Activated naive CD4-positive, alpha-beta T cell treated with anti-CD3 and anti-CD28 coated beads for 36 hours (primary cell): ENCODE results near the gene SELENOM. TPM values are rescaled to one million over a fixed set of nuclear protein-coding genes. Genes with fewer than 3 reads are reported as not detected.

Experiments used
- CTCF ChIA-PET: fragments of 350-600 bp; sonication (Branson Sonifier 250); formaldehyde crosslinking; loops from one replicate; lab custom pipeline; 2021; ENCODE audit warnings: antibody characterized with exemption; lab: Charles Lee
- DNase-seq: peaks from one replicate; pipeline ENCODE4 v3.0.0-alpha.2; 2020
- H3K27ac Mint-ChIP-seq: one replicate; pipeline ENCODE4 v1.8.0; 2021; ENCODE audit warnings: mild to moderate bottlenecking, mixed read lengths
- H3K27me3 Mint-ChIP-seq: one replicate; pipeline ENCODE4 v1.8.0; 2021; ENCODE audit warnings: low read depth, mixed read lengths
- H3K36me3 Mint-ChIP-seq: one replicate; pipeline ENCODE4 v1.8.0; 2021; ENCODE audit warnings: low read depth, mixed read lengths
- H3K4me1 Mint-ChIP-seq: one replicate; pipeline ENCODE4 v1.8.0; 2021; ENCODE audit warnings: low read depth, mixed read lengths
- H3K4me3 Mint-ChIP-seq: one replicate; pipeline ENCODE4 v1.8.0; 2021; ENCODE audit warnings: mild to moderate bottlenecking, moderate library complexity, mixed read lengths
- H3K9me3 Mint-ChIP-seq: one replicate; pipeline ENCODE4 v1.8.0; 2021; ENCODE audit warnings: mixed read lengths
- intact Hi-C: fragments of 100-400 bp; cut with micrococcal nuclease; formaldehyde crosslinking; loops from one replicate; pipeline ENCODE4 v1.15.1; 2023
- total RNA-seq, 2 experiments: library from RNA; stranded (reverse); gene quantifications; one replicate each; pipeline ENCODE4 v1.2.3, GENCODE V29; 2021

The SELENOM gene
- 10 to 100 TPM in 1 of 2 experiments, 1 to 10 TPM in 1; 9.3 to 11.0 TPM for total RNA-seq

DNA sequence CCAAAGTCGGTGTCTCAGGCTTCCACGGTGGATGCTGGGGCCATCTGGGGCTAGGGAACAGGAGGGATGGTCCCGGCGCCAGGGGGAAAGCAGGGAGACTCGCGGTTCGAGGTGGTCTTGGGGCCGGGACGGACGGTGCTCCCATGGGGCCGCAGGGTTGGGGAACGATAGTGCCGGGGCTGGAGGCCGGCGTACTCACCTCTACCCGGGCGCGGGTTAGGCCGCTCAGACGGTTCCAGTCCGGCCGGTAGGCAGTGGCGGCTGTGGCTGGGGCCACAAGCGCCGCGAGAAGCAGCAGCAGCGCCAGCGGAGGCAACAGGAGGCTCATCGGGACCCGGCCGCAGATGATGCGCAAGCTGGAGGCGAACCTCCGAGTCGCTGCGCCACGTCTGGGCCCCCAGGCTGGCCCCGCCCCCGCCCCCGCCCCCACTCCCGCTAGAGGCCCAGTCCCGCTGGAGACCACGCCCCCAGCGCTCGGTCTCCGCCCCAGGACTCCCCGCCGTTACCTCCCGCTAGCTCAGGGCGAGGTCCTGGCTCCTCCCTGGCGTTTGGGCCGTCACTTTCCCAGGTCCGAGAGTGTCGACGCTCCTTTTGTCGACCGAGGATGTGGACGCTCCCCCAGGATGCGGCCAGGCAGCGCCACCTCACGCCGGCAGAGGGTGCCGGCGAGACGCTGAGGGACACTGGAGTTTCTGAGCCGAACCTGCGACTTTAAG is at the start of gene SELENOM:
TSS of gene SELENOM (minus strand) at position 391 of the 716 bp plus-strand sequence. CDS start at position 328, 63 bp downstream.
- DNase-seq, result peak; percentile 92
- CTCF ChIA-PET, result interaction anchor here (0.6 to 3.7 kb wide), 23 partner anchors 9 to 217 kb away, joined by 3 to 15 read pairs (median 4); partner anchors contain the start of genes LIMK2 and PLA2G3
- H3K4me3 Mint-ChIP-seq, result peak within 1 kb of the TSS; percentile 89
- peak within 1 kb of the TSS; percentile 76 for H3K27ac Mint-ChIP-seq
- H3K4me1 Mint-ChIP-seq, result peaks cover 19% of the 10 kb centered on the region
- no peaks in the 10 kb centered on the region for H3K27me3 Mint-ChIP-seq
- no peaks in the 10 kb centered on the region for H3K36me3 Mint-ChIP-seq
- H3K9me3 Mint-ChIP-seq, result no peaks in the 10 kb centered on the region
- intact Hi-C loops, result loop anchor here (1.0 to 5.0 kb wide), 5 partner anchors 40 to 525 kb away; partner anchors contain the start of gene LIMK2

GRCh38 chr22:31155422-31155821 is 48.1 kb upstream of the SELENOM start:
- DNase-seq, result no peak
- intact Hi-C loops, result no loop called here
- H3K4me1 Mint-ChIP-seq, result peaks cover 5% of the 10 kb centered on the region
- H3K27ac Mint-ChIP-seq, result no peak overlapping the region
- CTCF ChIA-PET, result no interaction called here
- peaks cover 2% of the 10 kb centered on the region for H3K27me3 Mint-ChIP-seq
- H3K36me3 Mint-ChIP-seq, result peaks cover 2% of the 10 kb centered on the region
- no peak overlapping the region for H3K4me3 Mint-ChIP-seq
- H3K9me3 Mint-ChIP-seq, result no peaks in the 10 kb centered on the region

DNA sequence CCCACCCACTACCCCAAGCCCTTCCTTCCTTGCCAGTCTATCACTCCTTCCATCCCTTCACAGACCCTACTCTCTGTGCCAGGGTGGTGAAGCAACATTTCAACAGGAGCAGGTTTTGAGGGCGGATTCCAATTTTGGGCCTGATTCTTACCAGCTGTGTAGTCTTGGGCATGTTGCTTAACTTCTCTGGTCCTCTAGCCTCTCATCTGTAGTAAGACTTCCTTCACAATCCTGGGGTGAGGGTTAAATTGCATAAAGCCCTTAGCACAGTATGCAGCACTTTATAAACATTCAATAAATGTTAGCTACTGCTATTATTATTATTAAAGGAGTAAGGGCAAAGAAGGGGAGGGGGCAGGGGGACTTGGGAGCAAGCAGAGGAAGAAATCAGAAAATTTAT is 47.6 kb upstream of the SELENOM start:
- Mint-ChIP-seq H3K4me1 (peaks cover 4% of the 10 kb centered on the region), H3K4me3 (no peak overlapping the region), H3K36me3 (peaks cover under 1% of the 10 kb centered on the region), H3K9me3 (no peaks in the 10 kb centered on the region), H3K27ac (no peak overlapping the region), H3K27me3 (peaks cover 3% of the 10 kb centered on the region)
- no peak for DNase-seq
- intact Hi-C loops, result no loop called here
- CTCF ChIA-PET, result no interaction called here

DNA sequence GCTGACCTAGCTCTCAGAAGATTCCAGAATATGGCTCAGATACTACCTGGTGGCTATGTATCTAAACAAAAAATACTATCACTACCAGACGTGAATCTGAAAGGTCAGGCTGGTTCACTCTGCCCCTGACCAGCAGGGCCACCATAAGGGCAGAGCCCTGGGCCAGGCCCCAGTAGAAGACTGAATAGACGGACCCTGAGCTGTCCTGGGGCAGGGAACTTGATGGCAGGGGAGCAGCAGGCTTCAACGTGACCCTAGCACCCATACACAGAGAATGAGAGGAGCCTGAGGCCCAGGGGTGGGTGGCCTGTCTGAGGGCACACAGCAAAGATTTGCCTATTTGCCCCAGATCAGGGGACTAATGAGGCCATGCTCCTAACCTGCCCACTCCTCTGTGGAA is 46.0 kb upstream of the SELENOM start:
- H3K9me3 Mint-ChIP-seq, result no peaks in the 10 kb centered on the region
- H3K4me1 Mint-ChIP-seq, result no peaks in the 10 kb centered on the region
- intact Hi-C loops, result no loop called here
- peaks cover 3% of the 10 kb centered on the region for H3K27me3 Mint-ChIP-seq
- no peak overlapping the region for H3K4me3 Mint-ChIP-seq
- H3K27ac Mint-ChIP-seq, result no peak overlapping the region
- DNase-seq, result no peak
- H3K36me3 Mint-ChIP-seq, result no peaks in the 10 kb centered on the region
- CTCF ChIA-PET, result interaction anchor here (0.7 kb wide), 1 partner anchor 16 kb away, joined by 4 read pairs; no protein-coding TSS in a partner anchor

- Mint-ChIP-seq H3K27me3 (peaks cover 3% of the 10 kb centered on the region), H3K4me1 (no peaks in the 10 kb centered on the region), H3K4me3 (no peak overlapping the region), H3K27ac (no peak overlapping the region), H3K36me3 (no peaks in the 10 kb centered on the region), H3K9me3 (peaks cover 2% of the 10 kb centered on the region)
- CTCF ChIA-PET, result no interaction called here
- DNase-seq, result no peak
- intact Hi-C loops, result no loop called here
Measured at GRCh38 chr22:31151872-31152271, 44.5 kb upstream of the SELENOM start.

DNA sequence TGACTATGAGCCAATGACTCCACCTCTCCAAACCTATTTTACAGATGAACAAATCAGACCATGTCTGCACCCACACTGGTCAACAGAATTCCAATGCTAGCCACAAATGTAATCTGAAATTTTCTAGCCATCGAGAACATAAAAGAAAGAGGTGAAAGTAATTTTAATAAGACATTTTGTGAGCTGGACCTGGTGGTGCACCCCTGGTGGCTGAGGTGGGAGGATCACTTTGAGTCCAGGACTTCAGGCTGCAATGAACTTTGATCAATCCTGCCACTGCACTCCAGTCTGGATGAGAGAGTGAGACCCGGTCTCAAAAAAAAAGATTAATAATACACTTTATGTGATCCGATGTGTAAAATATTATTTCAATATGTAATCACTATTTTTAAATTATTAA is 43.2 kb upstream of the SELENOM start:
- DNase-seq, result no peak
- intact Hi-C loops, result no loop called here
- H3K9me3 Mint-ChIP-seq, result peaks cover 2% of the 10 kb centered on the region
- H3K4me3 Mint-ChIP-seq, result no peak overlapping the region
- peaks cover 3% of the 10 kb centered on the region for H3K27me3 Mint-ChIP-seq
- H3K27ac Mint-ChIP-seq, result no peak overlapping the region
- CTCF ChIA-PET, result interaction anchor here (0.6 kb wide), 1 partner anchor 57 kb away, joined by 4 read pairs; no protein-coding TSS in a partner anchor
- H3K4me1 Mint-ChIP-seq, result no peaks in the 10 kb centered on the region
- H3K36me3 Mint-ChIP-seq, result no peaks in the 10 kb centered on the region

DNA sequence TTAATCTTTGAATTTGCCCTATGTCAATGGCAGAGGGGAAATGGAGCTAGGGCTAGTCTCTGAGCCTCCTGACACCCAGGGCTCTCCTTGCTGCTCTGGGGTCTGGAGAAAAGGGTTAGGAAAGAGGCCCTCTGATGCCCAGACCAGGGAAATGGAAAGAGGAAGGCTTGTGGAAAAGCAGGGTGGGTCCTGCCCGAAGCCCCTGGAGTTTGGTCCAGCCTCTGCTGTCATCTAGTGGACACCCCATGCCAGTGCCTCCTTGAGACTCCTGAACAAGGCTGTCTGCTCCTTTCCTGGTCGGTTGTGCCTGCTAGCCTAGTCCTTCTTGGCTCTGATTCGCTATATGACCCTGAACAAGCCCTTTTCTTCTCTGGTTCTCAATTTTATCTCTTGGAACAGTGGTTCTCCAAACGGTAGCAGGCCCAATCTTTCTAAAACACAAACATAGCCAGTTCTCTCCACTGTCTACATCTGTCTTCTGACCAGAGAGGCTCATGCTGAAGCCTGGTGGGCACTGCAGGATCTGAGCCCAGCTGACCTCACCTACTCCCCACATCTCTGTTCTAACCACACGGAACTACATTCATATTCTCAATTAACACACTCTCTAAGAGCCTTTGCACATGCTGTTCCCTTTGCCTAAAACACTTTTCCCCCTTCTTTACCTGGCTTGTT is 41.7 kb upstream of the SELENOM start:
- H3K4me3 Mint-ChIP-seq, result no peak overlapping the region
- peak; percentile 62 for DNase-seq
- peaks cover 3% of the 10 kb centered on the region for H3K27me3 Mint-ChIP-seq
- peaks cover 3% of the 10 kb centered on the region for H3K4me1 Mint-ChIP-seq
- CTCF ChIA-PET, result interaction anchor here (0.7 to 1.7 kb wide), 5 partner anchors 53 to 202 kb away, joined by 3 to 6 read pairs (median 3); no protein-coding TSS in a partner anchor
- H3K36me3 Mint-ChIP-seq, result no peaks in the 10 kb centered on the region
- H3K27ac Mint-ChIP-seq, result no peak overlapping the region
- intact Hi-C loops, result loop anchor here (1.0 to 5.0 kb wide), 4 partner anchors 42 to 386 kb away; partner anchors contain the start of gene SELENOM
- H3K9me3 Mint-ChIP-seq, result peaks cover 2% of the 10 kb centered on the region

DNA sequence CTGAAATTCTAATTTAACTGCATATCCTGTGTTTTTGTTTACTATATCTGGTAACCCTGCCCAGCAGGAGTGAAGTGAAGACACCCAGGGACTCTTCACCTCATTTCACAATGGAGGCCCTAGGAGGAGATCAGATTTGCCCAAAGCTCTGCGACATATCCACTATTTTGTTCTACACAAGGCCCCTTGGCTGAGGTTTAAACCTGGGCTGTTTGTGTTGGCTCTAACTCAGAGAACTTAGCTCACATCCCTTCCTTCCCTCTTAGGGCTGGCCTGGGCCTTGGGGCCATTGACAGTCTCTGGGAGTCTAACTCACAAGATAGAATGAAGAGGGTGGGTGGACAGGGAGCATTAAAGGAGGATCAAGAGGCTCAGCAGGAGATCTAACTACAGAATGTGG is 41.1 kb upstream of the SELENOM start:
- Mint-ChIP-seq H3K36me3 (no peaks in the 10 kb centered on the region), H3K4me3 (no peak overlapping the region), H3K27ac (no peak overlapping the region), H3K27me3 (peaks cover 3% of the 10 kb centered on the region), H3K4me1 (peaks cover 8% of the 10 kb centered on the region), H3K9me3 (peaks cover 2% of the 10 kb centered on the region)
- intact Hi-C loops, result loop anchor here (1.0 to 5.0 kb wide), 3 partner anchors 41 to 386 kb away; partner anchors contain the start of gene SELENOM
- no peak for DNase-seq
- CTCF ChIA-PET, result interaction anchor here (0.6 to 1.7 kb wide), 6 partner anchors 11 to 180 kb away, joined by 3 to 6 read pairs (median 4); partner anchors contain the start of genes MORC2 and RNF185

DNA sequence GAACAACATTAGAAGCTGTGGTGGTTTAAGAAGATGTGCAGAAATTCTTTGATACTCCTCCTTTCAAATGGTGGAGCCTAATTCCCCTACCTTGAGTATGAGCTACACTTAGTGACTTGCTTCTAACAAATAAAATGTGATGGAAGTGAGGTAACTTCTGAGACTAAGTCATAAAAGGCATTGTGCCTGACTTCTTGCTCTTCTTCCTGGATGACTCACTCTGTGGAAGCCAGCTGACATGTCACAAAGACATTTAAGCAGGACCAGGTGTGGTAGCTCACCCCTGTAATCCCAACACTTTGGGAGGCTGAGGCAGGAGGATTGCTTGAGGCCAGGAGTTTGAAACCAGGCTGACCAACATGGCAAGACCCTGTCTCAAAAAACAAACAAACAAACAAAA is 36.9 kb upstream of the SELENOM start:
- Mint-ChIP-seq H3K27ac (peak overlapping the region; percentile 20), H3K36me3 (no peaks in the 10 kb centered on the region), H3K9me3 (peaks cover 2% of the 10 kb centered on the region), H3K27me3 (no peaks in the 10 kb centered on the region), H3K4me3 (no peak overlapping the region), H3K4me1 (peaks cover 10% of the 10 kb centered on the region)
- CTCF ChIA-PET, result interaction anchor here (0.9 to 1.0 kb wide), 2 partner anchors 35 to 36 kb away, joined by 3 to 4 read pairs; no protein-coding TSS in a partner anchor
- peak; percentile 43 for DNase-seq
- intact Hi-C loops, result no loop called here

GRCh38 chr22:31143537-31143936 is 36.2 kb upstream of the SELENOM start:
- H3K4me1 Mint-ChIP-seq, result peaks cover 10% of the 10 kb centered on the region
- DNase-seq, result no peak
- H3K27ac Mint-ChIP-seq, result no peak overlapping the region
- H3K9me3 Mint-ChIP-seq, result peaks cover 2% of the 10 kb centered on the region
- CTCF ChIA-PET, result interaction anchor here (1.0 kb wide), 1 partner anchor 34 kb away, joined by 3 read pairs; no protein-coding TSS in a partner anchor
- H3K36me3 Mint-ChIP-seq, result no peaks in the 10 kb centered on the region
- intact Hi-C loops, result no loop called here
- no peak overlapping the region for H3K4me3 Mint-ChIP-seq
- no peaks in the 10 kb centered on the region for H3K27me3 Mint-ChIP-seq

GRCh38 chr22:31143038-31143437 is 35.7 kb upstream of the SELENOM start:
- peaks cover 10% of the 10 kb centered on the region for H3K4me1 Mint-ChIP-seq
- no peak overlapping the region for H3K27ac Mint-ChIP-seq
- CTCF ChIA-PET, result no interaction called here
- H3K27me3 Mint-ChIP-seq, result no peaks in the 10 kb centered on the region
- H3K36me3 Mint-ChIP-seq, result no peaks in the 10 kb centered on the region
- intact Hi-C loops, result no loop called here
- no peak overlapping the region for H3K4me3 Mint-ChIP-seq
- no peak for DNase-seq
- peaks cover 2% of the 10 kb centered on the region for H3K9me3 Mint-ChIP-seq

GRCh38 chr22:31142285-31142684 is 34.9 kb upstream of the SELENOM start:
- no peak for DNase-seq
- intact Hi-C loops, result no loop called here
- Mint-ChIP-seq H3K36me3 (no peaks in the 10 kb centered on the region), H3K9me3 (peaks cover 2% of the 10 kb centered on the region), H3K27me3 (no peaks in the 10 kb centered on the region), H3K27ac (no peak overlapping the region), H3K4me1 (peaks cover 10% of the 10 kb centered on the region), H3K4me3 (no peak overlapping the region)
- CTCF ChIA-PET, result no interaction called here
